ENCODE data around the gene TENM4. TPM values are rescaled to one million over a fixed set of nuclear protein-coding genes. Genes with fewer than 3 reads are reported as not detected.

TENM4 gene
- total RNA-seq, 4 donors from 2014 or later = 16.8 to 158 (median 120) TPM

DNA sequence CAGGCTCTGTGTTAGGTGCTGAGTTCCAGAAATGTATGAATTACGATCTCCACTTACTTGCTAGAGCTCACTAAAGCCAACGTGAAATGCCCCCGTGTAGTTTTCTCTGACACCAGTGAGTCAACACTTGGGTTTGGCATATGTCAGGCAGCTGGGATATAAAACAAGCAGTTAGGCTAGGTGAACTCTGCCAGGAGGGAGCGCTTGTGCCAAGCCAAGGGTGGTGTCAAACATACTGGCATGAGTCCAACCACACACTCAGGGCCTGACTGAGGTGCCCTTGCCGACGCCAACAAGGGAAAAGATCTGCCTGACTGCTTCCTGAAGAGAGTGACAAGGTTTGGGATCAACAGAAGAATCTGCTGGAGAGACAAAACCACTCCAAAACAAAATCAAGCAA lies 698.4 kb downstream of the TENM4 start:
- peak overlapping the region in 2 of 3 donors; percentile 63 to 66 for H3K27ac ChIP-seq
- no peaks in the 10 kb centered on the region for H3K27me3 ChIP-seq
- TF ChIP-seq, protein P1, sequence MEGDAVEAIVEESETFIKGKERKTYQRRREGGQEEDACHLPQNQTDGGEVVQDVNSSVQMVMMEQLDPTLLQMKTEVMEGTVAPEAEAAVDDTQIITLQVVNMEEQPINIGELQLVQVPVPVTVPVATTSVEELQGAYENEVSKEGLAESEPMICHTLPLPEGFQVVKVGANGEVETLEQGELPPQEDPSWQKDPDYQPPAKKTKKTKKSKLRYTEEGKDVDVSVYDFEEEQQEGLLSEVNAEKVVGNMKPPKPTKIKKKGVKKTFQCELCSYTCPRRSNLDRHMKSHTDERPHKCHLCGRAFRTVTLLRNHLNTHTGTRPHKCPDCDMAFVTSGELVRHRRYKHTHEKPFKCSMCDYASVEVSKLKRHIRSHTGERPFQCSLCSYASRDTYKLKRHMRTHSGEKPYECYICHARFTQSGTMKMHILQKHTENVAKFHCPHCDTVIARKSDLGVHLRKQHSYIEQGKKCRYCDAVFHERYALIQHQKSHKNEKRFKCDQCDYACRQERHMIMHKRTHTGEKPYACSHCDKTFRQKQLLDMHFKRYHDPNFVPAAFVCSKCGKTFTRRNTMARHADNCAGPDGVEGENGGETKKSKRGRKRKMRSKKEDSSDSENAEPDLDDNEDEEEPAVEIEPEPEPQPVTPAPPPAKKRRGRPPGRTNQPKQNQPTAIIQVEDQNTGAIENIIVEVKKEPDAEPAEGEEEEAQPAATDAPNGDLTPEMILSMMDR (IDR thresholded peaks at IDR 0.05) = peak in 2 of 6 experiments; percentile 29 to 33
- TF ChIP-seq POLR2A (IDR thresholded peaks at IDR 0.05) = no peak
- H3K4me3 ChIP-seq (replicated peaks in 1 of 3) = no peak overlapping the region
- peak; percentile 97 to 98 for DNase-seq
- H3K4me1 ChIP-seq = peaks cover 22 to 23% of the 10 kb centered on the region in 2 donors
- intact Hi-C loops (cut with DNase I) = loop anchor here (10.0 kb wide), 1 partner anchor 82 kb away; no protein-coding TSS in a partner anchor
- no peaks in the 10 kb centered on the region for H3K9me3 ChIP-seq
- H3K36me3 ChIP-seq = no peaks in the 10 kb centered on the region
- 29 to 41% methylated on average over 6 of the region's 6 CpGs for WGBS, 2 donors

DNA sequence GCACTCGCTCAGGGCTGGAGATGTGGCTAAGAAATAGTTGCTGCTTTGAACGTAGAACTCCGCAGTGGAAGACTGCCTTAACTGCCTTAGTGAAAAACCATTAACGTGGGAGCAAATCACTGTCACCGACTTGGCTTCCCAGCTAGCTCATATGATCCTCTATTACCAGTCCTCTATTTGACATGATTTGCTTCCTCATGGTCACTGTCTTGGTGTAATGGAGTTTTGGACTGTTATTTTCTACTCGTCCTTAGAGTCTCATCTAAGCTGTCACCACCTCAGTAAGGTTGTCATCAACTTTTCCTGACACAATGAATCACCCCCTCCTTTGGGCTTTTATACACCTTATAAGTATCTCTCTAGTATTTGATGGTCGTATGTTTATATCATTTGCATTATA lies 699.1 kb downstream of the TENM4 start:
- DNase-seq = no peak
- Histone ChIP-seq H3K27me3 (no peaks in the 10 kb centered on the region), H3K36me3 (no peaks in the 10 kb centered on the region), H3K4me3 (replicated peaks in 1 of 3) (no peak overlapping the region), H3K27ac (peak overlapping the region in 2 of 3 donors; percentile 61 to 66), H3K4me1 (peaks cover 22 to 23% of the 10 kb centered on the region in 2 donors), H3K9me3 (no peaks in the 10 kb centered on the region)
- 91 to 94% methylated on average over 7 of the region's 7 CpGs for WGBS, 2 donors
- intact Hi-C loops (cut with DNase I) = loop anchor here (10.0 kb wide), 1 partner anchor 83 kb away; no protein-coding TSS in a partner anchor
- TF ChIP-seq, protein P1 (IDR thresholded peaks at IDR 0.05) = no peak
- no peak for TF ChIP-seq POLR2A (IDR thresholded peaks at IDR 0.05)

DNA sequence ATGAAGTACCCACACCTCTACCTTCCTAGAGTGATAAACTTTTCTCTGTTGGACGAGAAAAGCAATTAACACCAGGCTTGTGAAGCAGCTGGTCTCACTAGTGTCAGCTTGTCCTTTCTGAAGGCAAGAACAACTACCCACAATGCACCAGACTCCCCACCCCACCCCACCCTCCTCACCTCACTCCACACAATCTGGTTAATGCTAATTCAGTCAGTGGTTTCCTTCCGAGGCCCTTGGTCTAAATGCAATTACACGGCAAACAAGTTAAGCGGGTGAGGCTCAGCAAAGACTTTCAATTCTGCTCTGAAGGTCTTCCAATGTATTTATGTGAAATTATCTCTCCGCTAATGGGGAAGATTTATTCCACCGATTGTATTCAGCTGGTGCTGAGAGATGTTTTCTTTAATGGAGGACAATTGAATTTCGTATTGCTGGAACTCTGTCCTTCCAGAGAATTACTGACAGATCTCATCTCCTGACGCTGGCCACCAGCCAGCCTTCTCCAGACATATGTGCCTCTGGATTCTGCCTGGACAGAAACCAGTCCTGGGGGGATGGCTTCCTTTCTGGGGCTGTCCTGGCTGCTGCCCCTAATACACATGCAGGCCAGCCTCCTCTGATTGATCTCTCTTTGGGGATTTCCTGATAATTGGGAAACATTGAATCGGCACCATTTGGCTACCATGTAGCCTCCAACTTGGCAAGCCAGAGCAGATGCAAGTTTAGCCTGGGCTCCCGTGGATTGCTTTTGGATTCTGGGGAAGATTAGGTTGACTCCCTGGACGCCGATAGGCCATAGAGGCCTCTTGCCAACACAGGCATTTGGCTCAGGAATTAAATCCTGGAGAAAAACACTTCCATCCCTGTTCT lies 700.4 kb downstream of the TENM4 start:
- intact Hi-C loops (cut with DNase I) = loop anchor here (10.0 kb wide), 1 partner anchor 84 kb away; no protein-coding TSS in a partner anchor
- TF ChIP-seq, protein P1 (IDR thresholded peaks at IDR 0.05) = no peak
- TF ChIP-seq POLR2A (IDR thresholded peaks at IDR 0.05) = no peak
- 69 to 70% methylated on average over 11 to 12 of the region's 12 CpGs for WGBS, 2 donors

DNA sequence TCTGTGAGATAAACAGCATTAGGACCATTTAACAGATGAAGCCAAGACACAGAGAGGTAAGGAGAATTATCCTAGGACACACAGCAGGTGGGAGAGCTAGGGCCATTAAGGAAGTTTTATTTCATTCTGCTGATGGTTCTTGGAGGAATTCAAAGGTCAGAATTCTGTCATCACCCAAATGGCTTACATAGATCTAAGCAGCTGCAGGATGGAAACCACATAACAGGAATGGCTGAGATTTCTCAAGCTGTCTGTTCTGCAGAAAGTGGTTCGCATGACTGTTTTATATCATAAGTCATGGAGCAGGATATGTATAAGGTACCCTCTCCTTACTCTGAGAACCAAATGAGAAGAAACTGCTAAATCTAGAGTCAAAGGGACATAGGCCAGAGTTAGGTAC lies 702.9 kb downstream of the TENM4 start:
- no peak overlapping the region for H3K4me3 ChIP-seq (replicated peaks in 1 of 3)
- intact Hi-C loops (cut with DNase I) = no loop called here
- H3K9me3 ChIP-seq = no peaks in the 10 kb centered on the region
- H3K4me1 ChIP-seq = peaks cover 14 to 16% of the 10 kb centered on the region in 2 donors
- no peaks in the 10 kb centered on the region for H3K27me3 ChIP-seq
- 96 to 100% methylated on average over 1 of the region's 1 CpG for WGBS, 2 donors
- no peaks in the 10 kb centered on the region for H3K36me3 ChIP-seq
- TF ChIP-seq, protein P1 (IDR thresholded peaks at IDR 0.05) = no peak
- TF ChIP-seq POLR2A (IDR thresholded peaks at IDR 0.05) = no peak
- H3K27ac ChIP-seq = no peak overlapping the region
- DNase-seq = no peak

More for the DNA sequence above, 700.4 kb downstream of the TENM4 start:
- Histone ChIP-seq H3K27me3 (no peaks in the 10 kb centered on the region), H3K9me3 (no peaks in the 10 kb centered on the region), H3K27ac (no peak overlapping the region), H3K4me1 (peaks cover 22 to 23% of the 10 kb centered on the region in 2 donors), H3K4me3 (replicated peaks in 1 of 3) (no peak overlapping the region), H3K36me3 (no peaks in the 10 kb centered on the region)
- DNase-seq = no peak

DNA sequence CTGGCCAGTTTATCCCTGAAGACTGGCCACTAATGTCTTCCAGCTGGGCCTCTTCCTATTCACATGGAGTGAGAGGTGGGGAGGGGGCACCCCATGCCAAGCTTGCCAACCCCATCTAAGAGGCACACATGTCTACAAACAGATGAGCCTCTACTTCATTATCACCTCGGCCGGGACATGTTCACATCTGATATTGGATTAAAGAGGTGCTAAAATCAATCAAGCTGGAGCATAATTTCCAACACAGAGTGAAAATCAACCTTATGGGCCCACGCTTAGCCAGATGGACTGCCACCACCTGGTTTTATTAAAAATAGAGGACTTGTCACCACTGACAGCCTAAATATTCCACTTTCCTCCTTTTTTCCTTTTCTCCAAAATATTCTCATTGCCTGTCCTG lies 703.5 kb downstream of the TENM4 start:
- no peak overlapping the region for H3K27ac ChIP-seq
- H3K9me3 ChIP-seq = no peaks in the 10 kb centered on the region
- intact Hi-C loops (cut with DNase I) = no loop called here
- no peaks in the 10 kb centered on the region for H3K27me3 ChIP-seq
- WGBS, 2 donors = 97 to 99% methylated on average over 3 of the region's 3 CpGs
- no peak for DNase-seq
- peaks cover 8 to 15% of the 10 kb centered on the region in 2 donors for H3K4me1 ChIP-seq
- no peak overlapping the region for H3K4me3 ChIP-seq (replicated peaks in 1 of 3)
- TF ChIP-seq, protein P1 (IDR thresholded peaks at IDR 0.05) = no peak
- no peaks in the 10 kb centered on the region for H3K36me3 ChIP-seq
